GM13976 (cell line): ENCODE measurements around the gene ZBTB8B.
"Not testable (repeated sequence)": the region's sequence is repeated elsewhere in the genome, so short reads cannot be mapped to it uniquely, and the experiment has no call there.

ENCODE experiments used
- DNase-seq: peaks from one replicate; pipeline ENCODE4 v3.0.0; 2012; ENCODE audit warnings: low spot score
- in situ Hi-C: fragments of 300-500 bp; cut with MboI; formaldehyde crosslinking; loops from one replicate; pipeline ENCODE4 v1.12.0; 2022; ENCODE audit warnings: low sequenced_read_pairs, mixed read lengths, inconsistent platforms; ENCODE audit not compliant: unreplicated experiment
- TF ChIP-seq, protein P1 (sequence below): IDR thresholded peaks from 2 replicates; pipeline ENCODE4 v1.5.1; 2012; ENCODE audit warnings: borderline replicate concordance, mild to moderate bottlenecking; ENCODE audit not compliant: insufficient read depth; ENCODE audit errors: extremely low read depth, missing control alignments, control extremely low read depth

The ZBTB8B gene

DNA sequence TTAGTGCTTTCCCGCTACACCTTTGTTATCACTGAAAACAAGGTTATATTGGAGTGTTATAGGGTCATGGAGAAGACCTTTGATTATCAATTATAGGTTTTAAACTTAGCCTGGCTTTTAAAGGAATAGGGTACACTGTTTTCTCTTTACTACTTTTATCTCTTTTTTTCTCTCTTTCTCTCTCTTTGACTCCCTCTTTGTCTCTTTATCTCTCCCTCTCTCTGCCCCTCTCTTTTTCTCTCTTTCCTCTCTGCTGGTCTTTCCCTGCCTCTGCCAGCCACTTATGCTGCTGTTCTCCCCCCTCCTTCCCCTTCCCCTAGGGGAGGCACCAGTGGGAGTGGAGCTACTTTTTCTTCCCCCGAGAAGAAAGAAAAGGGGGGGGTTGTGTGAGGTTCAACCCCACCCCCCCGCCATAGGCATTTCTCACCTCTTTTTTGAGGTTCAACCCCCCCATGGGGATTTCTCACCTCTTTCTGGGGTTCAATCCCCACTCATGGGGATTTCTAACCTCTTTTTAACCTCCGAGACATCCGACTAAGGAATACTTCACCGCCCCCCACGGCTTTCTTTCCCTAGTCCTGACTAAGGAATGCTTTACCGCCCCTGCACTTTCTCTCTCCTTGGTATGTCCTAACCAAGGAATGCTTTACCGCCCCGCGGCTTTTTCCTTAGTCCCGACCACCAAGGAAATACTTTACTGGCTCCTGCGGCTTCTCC lies 17.2 kb upstream of the ZBTB8B start:
- in situ Hi-C loops, result no loop called here
- DNase-seq, result no peak
- TF ChIP-seq, protein P1, sequence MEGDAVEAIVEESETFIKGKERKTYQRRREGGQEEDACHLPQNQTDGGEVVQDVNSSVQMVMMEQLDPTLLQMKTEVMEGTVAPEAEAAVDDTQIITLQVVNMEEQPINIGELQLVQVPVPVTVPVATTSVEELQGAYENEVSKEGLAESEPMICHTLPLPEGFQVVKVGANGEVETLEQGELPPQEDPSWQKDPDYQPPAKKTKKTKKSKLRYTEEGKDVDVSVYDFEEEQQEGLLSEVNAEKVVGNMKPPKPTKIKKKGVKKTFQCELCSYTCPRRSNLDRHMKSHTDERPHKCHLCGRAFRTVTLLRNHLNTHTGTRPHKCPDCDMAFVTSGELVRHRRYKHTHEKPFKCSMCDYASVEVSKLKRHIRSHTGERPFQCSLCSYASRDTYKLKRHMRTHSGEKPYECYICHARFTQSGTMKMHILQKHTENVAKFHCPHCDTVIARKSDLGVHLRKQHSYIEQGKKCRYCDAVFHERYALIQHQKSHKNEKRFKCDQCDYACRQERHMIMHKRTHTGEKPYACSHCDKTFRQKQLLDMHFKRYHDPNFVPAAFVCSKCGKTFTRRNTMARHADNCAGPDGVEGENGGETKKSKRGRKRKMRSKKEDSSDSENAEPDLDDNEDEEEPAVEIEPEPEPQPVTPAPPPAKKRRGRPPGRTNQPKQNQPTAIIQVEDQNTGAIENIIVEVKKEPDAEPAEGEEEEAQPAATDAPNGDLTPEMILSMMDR, result no peak

DNA sequence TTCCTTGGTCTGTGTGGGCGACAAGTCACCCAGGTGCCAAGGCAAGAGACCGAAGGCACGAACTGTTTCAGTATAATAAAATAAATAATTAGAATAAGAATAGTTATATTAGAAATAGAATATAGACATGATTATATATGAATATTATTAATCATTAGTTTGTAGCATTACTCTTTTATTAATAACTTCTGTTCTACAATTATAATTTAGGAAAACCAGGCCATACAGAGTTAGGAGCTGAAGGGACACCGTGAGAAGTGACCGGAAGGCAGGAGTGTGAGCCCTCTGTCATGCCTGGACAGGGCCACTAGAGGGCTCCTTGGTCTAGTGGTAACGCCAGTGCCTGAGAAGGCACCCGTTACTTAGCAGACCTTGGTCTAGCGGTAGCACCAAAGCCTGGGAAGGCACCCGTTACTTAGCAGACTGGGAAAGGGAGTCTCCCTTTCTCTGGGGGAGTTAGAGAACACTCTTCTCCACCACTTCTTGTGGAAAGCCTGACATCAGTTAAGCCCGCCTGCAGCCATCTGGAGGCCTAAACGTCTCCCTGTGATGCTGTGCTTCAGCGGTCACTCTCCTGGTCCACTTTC lies 16.6 kb upstream of the ZBTB8B start:
- TF ChIP-seq, protein P1, result peak; percentile 78
- DNase-seq, in situ Hi-C loops: not testable (repeated sequence)

DNA sequence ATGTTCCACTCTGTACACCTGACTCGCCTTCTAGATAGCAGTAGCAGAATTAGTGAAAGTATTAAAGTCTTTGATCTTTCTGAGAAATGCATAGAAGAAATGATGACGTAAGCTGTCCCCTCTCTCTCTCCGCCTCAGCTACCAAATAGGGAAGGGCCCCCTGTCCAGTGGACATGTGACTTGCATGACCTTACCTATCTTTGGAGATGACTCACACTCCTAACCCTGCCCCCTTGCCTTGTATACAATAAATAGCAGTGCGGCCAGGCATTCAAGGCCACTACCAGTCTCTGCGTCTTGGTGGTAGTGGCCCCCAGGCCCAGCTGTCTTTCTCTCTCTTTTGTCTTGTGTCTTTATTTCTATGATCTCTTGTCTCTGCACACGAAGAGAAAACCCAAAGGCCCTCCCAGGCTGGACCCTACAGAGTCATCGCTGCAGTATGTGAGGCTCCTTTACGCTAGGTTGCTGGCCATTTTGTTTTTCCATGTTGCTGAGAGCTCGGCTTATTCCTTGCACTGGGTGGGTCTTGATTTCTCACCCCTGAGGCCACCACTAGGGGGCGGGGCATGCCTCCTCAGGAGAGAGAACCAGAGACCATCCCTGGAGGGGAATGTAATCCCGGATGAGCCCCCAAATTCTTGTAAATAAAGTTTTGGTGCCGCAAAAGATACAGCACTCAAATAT lies 16.0 kb upstream of the ZBTB8B start:
- no peak for DNase-seq
- in situ Hi-C loops, result no loop called here
- TF ChIP-seq, protein P1, result no peak

DNA sequence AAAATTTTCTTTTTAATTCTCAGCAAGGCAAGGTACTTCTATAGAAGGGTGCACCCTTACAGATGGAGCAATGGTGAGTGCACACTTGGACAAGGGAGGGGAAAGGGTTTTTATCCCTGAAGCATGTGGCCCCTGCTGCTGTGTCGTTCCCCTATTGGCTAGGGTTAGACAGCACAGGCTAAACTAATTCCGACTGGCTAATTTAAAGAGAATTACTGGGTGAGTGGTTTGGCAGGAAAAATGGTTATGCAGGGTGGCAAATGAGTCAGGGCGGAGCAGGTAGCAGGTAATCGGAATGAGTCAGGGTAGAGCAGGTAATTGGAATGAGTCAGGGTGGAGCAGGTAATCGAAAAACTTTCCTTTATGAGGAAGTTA lies 15.4 kb upstream of the ZBTB8B start:
- not testable (repeated sequence) for DNase-seq

DNA sequence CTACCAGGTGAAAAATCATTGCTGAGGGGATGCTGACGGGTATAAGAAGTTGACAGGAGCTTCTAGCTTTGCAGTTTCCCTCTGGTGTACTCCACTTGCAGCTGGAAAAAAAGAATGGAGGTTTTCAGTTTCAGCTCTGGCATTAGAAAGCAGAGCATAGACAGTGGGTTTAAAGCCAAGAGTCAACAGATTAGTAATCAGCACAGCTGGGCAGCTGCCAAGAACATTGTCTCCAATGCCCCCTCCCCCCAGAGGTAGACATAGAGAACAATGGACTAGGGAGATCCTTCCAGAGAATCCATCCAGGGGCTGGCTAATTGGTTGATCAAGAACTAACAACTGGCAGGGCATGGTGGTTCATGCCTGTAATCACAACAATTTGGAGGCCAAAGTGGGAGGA lies 10.1 kb upstream of the ZBTB8B start:
- in situ Hi-C loops, result no loop called here
- TF ChIP-seq, protein P1, result no peak
- no peak for DNase-seq

More for the DNA sequence above, 15.4 kb upstream of the ZBTB8B start:
- in situ Hi-C loops, result not testable (repeated sequence)

DNA sequence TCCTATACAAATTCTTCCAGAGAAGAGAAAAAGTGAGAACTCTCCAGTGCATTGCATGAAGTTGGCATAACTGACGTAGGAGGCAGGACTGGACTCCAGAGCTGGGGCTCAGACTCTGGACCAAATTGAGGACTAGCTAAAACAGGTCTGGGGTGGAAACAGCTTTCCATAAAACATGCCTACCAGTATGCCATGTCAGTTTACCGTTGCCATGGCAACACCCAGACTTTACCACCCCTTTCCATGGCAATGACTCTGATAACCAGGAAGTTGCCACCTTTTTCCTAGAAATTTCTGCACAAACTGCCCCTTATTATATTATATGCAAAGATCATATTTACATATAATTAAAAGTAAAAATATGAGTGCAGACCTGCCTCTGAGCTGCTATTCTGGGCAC lies 8.9 kb upstream of the ZBTB8B start:
- DNase-seq, result no peak
- TF ChIP-seq, protein P1, result no peak
- in situ Hi-C loops, result no loop called here

DNA sequence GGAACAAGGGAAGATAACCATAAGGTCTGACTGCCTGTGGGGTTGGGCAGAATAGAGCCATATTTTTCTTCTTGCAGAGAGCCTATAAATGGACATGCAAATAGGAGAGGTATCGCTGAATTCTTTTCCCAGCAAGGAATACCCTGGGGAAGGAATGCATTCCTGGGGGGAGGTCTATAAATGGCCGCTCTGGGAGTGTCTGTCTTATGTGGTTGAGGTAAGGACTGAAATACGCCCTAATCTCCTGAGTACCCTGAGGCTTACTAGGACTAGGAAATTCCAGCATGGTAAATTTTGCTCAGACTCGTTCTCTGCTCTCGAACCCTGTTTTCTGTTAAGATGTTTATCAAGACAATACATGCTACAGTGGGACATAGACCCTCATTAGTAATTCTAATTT lies 6.1 kb upstream of the ZBTB8B start:
- in situ Hi-C loops, DNase-seq: not testable (repeated sequence)

DNA sequence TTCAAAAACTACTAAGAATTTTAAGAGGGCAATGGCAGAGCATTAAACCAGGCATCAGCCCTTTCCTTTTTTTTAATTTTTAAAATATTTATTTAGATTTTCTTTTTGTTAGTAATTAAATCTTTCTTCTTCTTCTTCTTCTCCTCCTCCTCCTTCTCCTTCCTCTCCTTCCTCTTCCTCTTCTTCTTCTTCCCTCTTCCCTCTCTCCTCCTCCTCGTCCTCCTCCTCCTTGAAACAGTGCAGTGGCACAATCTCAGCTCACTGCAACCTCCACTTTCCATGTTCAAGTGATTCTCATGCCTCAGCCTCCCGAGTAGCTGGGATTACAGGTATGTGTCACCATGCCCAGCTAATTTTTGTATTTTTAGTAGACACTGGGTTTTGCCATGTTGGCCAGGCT lies 1.9 kb upstream of the ZBTB8B start:
- DNase-seq, in situ Hi-C loops: not testable (repeated sequence)
